Suppressor macrophage (primary cell): Measurements from ENCODE around the gene TRPM3.

Source experiments
- DNase-seq, 4 experiments: peaks; one replicate each; pipeline ENCODE4 v3.0.0-alpha.2; 2020 to 2022

The TRPM3 gene

DNA sequence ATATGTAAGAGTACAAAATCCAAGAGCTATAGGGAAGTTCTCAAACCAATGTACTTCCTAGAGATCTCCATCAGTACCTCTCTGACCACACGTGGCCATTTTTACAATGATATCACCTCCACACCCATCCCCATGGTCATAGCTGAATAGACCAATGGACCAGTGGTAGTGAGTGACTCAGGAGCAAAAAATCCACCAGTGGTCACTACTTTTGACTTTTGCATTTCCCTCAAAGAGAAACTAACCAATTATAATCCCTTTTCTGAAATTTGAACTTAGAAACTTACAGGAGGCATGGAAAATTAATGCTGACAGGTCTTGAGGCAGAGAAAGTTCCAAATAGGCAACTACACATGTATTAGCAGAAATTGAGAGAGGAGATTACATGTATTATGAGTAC lies 238.4 kb downstream of the TRPM3 start:
- DNase-seq = no peak

- no peak for DNase-seq
Observed at GRCh38 chr9:70881333-70881732, 240.1 kb downstream of the TRPM3 start.

- no peak for DNase-seq
Observed at GRCh38 chr9:70880535-70880934, 240.9 kb downstream of the TRPM3 start.

DNA sequence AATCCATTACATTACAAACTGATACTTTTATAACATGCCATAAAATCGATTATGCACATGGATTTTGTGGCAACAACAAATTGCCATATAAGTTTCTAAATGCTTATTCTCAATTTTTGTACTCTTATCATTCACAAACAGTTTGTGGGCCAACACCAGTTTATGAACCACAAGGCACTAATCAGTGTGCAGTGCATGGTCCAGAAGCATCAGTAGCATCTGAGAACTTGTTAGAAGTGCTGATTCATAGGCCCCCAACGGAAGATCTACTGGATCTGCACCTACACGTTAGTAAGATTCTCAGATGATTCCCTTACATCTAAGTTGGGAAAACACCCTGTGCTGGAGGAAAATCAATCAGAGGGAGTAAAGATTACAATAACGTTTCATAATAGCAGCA lies 242.8 kb downstream of the TRPM3 start:
- DNase-seq = no peak

DNA sequence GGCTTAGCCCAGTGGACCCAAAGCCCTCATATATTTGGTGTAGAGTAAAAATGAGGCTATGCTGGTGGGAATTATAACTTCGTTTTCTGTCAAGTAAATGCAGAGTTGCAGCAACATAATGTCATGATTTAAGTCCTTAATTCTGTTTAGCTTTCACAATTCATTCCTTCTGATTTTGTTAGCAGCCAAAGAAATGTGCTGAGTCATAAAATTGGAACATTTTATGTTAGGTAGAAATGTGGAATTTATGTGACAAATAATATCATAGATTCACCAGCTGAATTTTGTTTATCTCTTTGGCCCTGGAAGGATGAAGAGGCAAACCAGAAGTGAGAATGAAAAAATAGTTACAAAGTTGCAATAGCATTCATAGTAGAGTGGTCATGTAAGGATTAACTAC lies 247.0 kb downstream of the TRPM3 start:
- no peak for DNase-seq

DNA sequence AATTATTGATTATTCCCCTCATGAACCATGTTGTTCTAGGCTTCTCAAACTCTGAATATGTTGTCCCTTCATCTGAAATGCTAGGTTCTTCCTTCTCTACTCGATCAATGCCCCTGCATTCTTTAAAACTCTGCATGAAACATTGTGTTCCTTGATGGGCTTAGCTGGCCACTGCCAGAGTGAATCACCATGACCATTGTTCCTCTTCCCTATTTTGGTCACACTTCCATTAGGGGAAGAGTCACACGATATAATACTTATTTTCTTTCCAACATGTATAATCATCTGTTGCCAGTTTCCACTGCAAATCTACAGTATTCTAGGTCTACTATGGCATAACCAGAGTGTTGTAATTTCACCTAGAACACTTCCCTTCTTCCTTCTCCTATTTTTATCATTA lies 247.9 kb downstream of the TRPM3 start:
- peak; percentile 4 to 69 (median 34) for DNase-seq

DNA sequence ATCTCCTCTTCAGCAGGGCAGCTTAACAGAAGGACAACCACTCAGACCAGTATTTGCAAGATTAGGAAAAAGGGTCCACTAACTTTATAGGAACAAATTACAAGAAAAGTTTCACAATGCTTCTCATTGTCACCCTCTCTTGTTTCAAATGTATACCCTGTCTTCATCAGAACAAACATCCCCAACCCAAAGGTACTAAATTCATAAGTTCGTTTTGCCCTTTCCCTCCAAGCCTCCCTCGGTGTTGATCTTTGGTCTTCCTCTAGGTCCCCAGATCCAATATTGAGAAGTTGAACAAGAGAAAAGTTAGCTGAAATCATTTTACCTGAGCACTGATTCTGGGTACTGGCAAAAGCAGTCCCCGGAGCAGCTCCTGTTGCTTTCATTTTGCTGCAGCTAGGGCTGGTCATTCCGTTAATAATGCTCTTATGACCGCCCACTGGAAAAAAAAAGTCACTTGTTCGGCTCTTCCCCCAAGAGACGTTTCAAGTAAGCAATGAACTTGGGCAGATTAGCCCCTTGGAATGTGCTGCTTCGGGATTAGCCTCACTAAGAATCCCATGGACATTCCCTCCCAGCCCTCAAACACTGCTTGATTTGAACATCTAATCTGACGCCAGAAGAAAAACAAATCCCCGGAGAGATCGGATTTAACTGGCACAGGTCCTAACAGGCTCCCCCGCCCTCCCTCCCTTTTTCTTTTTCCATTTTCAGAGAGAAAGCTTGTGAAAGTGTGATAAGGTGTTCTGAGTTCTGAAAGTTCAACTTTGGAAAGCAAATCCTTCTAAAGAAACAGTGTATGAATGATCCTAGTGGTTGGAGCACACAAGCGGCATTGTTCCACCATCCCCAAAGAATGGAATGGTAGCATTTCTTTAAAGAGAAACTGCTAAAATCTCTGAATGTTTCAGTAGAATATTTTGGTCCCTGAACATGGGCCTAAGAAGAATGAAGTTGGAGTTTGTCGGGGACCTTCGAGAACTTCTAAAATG lies 252.5 kb downstream of the TRPM3 start:
- no peak for DNase-seq

DNA sequence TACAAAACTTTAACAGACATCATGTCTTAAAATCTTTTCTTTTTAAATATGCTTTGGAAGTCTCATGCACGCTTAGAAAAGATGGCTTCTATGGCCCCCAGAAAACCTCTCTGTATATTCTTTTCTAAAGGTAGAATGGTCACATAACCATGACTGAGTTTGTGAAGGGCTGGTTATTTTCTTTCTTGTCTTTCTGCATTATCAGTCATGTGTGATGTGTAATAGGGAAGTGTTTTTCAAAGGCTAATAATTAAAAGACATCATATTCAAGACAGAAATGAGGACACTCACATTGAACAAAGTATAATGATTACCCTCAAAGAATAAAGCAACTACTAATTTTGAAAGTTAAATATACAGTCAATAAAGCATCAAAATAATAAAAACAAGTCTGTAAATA lies 253.4 kb downstream of the TRPM3 start:
- DNase-seq = no peak

GRCh38 chr9:70865471-70865870 lies 255.9 kb downstream of the TRPM3 start:
- peak in 2 of 4 experiments; percentile 1 to 27 for DNase-seq

- peak in 1 of 4 experiments; percentile 8 for DNase-seq
Observed at GRCh38 chr9:70861797-70862196, 259.6 kb downstream of the TRPM3 start.

DNA sequence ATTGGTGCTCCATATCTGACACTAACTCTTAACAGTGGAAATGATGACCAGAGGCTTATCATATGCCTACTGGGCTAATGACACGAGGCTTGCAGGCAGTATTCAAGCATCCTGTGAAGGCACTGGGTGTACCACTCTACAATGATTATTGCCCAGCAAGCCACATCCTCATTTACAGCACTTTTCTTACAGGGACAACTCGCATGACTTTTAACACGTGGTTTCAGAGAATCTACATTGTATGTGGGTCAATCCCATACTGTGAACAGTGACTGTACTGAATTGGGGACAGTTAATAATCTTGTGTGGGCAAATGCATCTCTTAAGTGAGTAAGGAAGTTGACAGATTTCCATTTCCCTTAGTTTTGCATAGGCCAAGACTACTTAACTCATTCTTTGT lies 260.0 kb downstream of the TRPM3 start:
- DNase-seq = peak in 3 of 4 experiments; percentile 2 to 60 (median 18)

GRCh38 chr9:70859694-70860093 lies 261.7 kb downstream of the TRPM3 start:
- DNase-seq = no peak

DNA sequence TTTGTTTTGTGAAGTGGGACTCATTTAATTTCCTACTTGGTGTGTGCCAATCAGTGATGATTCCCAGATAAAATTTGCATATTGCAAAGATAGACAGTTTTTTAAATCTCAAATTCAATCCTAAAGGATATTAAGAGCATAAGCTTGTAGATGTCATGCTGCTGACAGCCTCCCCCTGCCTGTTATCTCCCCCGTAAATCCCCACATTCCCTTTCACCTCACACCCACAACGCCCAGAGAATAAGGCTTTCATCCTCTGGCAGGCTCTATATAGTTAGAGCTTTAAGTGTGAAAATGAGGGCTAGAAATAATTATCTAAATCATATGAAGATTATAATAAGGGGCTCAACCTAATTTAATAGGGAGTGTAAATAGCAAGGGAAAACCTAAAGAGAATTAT lies 265.0 kb downstream of the TRPM3 start:
- no peak for DNase-seq

- no peak for DNase-seq
Observed at GRCh38 chr9:70852711-70853240, 268.6 kb downstream of the TRPM3 start.

DNA sequence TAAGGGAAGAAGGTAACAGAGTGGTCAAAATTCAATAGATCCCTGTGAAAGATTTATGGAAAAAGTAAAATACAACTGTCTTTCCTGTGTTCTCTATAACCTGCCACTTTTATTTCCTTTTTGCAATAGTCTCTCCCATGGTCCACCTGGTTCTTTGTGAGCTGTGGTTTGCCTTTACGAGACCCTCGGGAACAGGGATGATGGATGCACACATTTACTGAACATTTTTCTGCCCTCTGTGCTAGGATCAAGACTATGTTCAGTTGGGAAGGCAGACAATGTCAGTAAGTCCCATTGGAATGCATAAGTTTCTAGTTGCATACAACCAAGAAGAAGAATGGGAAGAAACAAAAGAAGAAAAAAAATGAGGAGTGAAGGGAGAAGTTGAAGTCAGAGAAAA lies 281.2 kb downstream of the TRPM3 start:
- DNase-seq = no peak

GRCh38 chr9:70835323-70835722 lies 286.1 kb downstream of the TRPM3 start:
- peak in 2 of 4 experiments; percentile 6 to 32 for DNase-seq

- peak in 1 of 4 experiments; percentile 8 for DNase-seq
Observed at GRCh38 chr9:70832492-70832891, 288.9 kb downstream of the TRPM3 start.

GRCh38 chr9:70830618-70831017 lies 290.8 kb downstream of the TRPM3 start:
- no peak for DNase-seq

DNA sequence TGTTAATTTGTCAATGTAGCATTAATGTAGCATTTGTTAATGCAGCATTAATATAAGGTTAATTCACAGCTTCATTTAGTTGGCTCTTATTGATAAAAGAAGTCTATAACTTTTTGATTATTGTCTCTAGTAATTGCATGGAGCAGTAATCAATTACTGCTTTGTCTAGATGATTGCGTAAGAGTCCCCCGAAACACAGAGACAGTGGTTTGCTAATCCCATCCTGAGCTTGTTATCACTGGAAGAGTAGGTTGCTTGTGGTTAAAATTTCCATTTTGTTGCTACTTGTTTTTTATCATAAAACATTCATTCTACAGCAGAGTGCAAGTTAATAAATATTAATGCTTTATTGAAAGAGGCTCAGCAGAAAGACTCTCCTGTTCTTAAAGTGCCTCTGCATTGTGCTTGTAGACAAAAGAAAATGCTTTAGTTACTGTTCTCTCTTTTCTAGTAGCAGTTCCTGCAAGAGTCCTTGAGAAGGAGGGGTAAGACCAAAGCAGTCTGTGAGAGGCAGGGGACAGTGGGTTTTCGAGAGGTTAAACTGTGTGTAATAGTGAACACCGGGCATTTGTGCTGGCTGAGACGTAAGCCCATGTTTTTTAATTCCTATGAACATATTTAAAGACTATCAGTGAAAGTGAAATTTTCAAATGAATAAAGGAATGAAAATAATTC lies 291.7 kb downstream of the TRPM3 start:
- DNase-seq = no peak

DNA sequence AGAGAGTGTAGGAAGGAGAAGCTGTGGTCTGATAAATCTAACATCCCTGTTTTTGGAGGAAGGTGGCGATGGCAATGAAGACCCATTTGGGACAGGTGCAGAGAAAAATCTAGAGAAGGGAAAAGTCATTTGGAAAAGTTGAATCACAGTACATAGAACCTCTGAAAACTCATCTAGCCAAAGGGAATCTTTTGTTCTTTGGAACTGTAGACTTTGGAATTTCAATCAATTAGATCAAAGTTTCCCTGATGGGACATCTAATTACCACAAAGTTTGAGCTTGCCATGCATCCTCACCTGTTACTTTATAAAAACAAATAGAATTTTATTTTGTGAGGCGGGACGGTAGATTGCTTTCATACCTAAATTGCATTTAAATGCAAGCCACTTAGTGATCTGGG lies 294.9 kb downstream of the TRPM3 start:
- DNase-seq = no peak

GRCh38 chr9:70823284-70823683 lies 298.1 kb downstream of the TRPM3 start:
- no peak for DNase-seq

- no peak for DNase-seq
Observed at GRCh38 chr9:70817311-70817710, 304.1 kb downstream of the TRPM3 start.

GRCh38 chr9:70816891-70817290 lies 304.5 kb downstream of the TRPM3 start:
- DNase-seq = no peak

GRCh38 chr9:70816316-70816715 lies 305.1 kb downstream of the TRPM3 start:
- no peak for DNase-seq
